Activated CD4-positive, CD25-positive, alpha-beta regulatory T cell (primary cell): ENCODE measurements around the gene GOLGA6D.
"Not testable (repeated sequence)": the region's sequence is repeated elsewhere in the genome, so short reads cannot be mapped to it uniquely, and the experiment has no call there.

ENCODE experiments used
- DNase-seq, 4 experiments: peaks; one replicate each; lab custom pipeline; 2025; lab: John Stamatoyannopoulos, UW

GOLGA6D gene

GRCh38 chr15:75282572-75282971 lies at the start of gene GOLGA6D:
TSS of gene GOLGA6D (plus strand) at chr15:75282835. CDS start at chr15:75282876, 41 bp downstream.
- not testable (repeated sequence) for DNase-seq

DNA sequence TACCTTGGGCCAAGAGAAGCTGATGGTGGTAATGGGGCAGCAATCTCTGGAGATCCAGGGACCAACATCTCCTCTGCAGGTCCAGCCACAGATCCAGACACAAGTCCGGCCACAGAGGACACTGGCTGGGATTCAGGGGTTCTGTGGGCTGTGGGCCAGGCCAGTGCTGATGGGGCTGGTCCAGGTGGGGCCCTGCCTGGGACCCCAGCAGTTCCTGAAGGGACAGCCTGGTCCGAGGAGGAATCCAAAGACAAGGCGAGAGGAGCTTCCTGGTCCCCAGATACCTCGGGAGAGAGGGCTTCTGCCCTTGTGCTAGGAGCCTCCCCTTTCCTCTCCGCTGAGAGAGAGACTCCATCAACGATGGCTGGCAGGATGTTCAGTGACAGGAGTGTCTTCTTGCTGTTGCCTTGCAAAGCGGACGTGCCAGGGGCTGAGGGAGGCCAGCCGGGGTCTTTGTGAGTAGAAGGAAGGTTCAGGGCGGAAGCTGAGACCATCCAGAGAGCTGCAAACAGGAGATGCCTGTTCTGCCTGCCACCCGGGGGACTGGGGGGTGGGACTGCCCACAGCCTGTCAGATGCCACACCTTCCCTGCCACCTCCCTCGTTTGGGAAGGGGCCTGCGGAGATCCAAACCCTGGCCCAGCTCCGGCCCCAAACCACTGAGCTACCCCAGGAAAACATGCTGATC lies 49.0 kb upstream of the GOLGA6D start:
- DNase-seq: no peak

DNA sequence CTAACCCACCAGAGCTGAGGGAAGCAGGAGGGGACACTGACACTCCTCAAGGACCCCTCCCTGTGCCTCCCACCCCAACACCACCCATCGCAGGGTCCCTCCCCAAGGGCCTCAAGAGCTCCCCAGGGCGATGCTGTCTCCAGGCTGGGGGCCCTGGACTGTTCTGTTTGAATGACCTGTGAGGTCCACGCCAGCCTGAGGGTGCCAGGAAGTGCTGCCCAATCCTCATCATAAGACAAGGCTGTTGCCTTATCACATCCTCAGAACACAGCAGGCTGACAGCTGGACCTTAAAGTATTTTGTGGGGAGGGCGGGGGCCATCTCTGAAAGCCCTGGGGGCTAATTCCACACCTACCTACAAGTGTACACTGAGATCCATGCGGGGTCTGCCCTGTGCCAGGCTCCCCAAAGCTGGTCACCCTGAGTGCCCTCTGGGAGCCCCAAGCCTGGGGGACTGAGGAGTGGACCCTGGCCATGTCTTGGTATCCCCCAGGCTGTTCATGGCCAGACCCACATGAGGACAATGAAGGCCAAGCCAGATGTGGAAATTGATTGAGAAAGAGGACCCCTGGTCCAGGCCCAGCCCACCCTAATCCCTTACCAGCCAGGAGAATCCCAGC lies 48.3 kb upstream of the GOLGA6D start:
- DNase-seq: no peak

DNA sequence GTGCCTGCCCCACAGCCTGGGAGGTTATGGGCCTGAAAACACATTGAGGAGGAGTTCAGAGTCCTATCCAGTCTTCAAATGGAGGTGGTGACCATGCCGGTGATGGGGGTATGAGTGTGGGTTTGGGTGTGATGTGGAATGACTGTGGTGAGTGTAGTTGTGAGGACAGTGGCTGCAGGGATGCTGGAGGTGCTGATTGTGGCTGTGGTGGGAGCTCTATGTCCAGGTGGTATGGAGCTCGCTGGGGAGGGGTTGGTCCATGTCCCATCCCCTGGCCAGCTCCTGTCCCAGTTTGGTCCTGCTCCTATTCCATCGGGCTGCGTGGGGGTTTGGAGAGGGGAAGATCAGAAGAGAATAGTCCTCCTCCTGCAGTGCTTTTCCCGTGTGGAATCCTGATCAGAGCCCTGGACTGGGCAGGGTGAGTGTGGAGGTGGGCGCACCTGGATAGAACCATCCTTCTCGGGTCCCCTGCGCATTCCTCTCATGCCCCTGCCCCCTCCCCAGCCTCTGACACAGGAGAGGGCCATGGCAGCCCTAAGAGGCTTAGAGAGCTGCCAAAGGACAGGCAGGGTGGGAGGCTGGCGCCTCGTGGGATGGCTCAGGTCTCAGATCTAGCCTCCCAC lies 47.5 kb upstream of the GOLGA6D start:
- no peak for DNase-seq

DNA sequence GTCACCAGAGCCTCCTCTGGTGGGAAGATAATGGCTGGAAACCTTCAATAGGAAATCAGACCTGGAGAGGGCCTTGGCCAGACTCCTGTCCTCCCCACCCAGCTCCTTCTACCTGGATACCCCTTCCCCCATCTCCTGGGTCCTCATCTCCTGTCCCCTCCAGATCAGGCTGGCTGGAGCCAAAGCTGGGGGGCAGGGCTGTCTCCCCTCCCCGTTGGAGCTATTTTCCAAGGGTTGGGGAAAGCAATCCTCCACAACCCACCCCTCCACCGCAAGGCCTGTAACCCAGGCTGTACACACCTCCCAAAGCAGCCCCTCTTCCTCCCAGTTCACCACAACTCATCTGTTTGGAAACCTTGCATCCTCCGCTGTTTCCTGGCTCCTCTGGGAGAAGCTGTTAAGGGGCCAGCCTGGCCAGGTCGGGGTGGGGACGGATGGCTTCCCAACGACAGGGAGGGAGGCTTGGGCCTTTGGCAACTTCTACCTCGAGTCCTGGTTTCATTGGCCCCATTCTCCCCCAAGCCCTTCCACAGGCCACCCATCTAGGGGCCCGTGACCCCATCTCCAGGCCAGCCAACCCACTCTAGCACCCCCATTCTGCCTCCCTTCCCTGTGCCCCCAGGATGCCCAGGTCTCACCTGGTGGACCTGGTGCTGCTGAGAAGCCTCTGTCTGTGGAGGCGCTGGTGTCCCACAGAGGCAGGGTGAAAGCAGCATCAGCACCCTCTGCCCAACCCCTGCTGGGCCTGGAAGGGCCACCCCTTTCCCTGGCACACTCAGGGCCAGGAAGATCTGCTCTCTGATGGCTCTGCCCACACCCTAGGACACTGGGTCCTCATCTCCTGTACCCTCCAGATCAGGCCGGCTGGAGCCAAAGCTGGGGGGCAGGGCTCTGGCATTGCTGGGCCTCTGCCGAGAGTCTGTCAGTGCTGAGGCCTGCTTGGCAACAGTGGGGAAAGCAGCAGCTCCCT lies 46.6 kb upstream of the GOLGA6D start:
- no peak for DNase-seq

DNA sequence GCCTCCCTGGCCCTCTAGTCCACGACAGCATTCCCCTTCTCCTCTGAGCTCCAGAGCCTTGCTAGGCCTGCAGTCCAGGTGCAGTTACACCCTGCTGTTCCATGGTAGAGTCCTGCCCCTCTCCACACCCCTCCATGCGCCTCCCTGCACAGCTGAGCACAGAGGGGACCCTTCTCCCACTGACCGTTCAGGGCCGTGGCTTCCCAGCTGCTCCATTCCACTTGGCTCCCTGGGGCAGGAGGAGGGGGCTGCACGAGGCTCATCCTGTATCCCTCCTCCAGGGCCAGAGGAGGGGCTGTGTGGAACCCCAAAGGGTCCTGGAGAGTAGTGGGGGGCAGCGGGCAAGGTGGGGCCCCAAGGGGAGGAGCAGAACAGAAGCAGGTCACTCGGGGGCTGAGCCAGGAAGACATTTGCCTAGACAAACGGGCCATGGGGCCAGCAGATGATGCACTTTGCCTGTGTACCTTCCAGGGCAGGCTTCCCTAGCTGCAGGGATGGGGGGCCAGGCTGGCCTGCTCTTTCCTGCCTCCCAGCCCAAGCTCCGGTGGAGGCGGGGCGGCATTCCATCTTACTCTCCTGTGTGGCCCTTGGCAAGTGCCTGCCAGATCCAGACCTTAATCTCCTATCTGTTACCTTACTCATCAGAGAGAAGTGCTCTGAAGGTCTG lies 45.2 kb upstream of the GOLGA6D start:
- no peak for DNase-seq

- no peak for DNase-seq
Observed at GRCh38 chr15:75238150-75238549, 44.5 kb upstream of the GOLGA6D start.

GRCh38 chr15:75245741-75246140 lies 36.9 kb upstream of the GOLGA6D start:
- DNase-seq: not testable (repeated sequence)

DNA sequence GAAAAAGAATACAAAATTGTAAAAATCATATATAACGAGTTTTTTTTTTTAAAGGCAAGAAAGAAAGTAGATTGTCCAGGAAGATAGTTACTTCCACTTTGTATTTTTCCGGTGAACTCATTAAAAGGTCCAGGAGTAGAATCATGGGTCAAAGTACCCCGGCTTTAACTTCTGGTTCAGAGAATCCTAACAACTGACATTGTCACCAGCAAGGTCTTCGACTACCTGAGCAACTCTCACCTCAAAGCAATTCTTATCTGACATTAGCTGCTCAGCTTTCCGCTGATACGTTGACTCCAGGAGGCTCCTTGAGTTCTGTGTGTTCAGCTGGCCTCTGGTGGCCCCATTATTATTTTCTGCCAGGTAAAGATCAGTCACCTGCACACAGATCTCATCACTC lies 33.6 kb upstream of the GOLGA6D start:
- not testable (repeated sequence) for DNase-seq

DNA sequence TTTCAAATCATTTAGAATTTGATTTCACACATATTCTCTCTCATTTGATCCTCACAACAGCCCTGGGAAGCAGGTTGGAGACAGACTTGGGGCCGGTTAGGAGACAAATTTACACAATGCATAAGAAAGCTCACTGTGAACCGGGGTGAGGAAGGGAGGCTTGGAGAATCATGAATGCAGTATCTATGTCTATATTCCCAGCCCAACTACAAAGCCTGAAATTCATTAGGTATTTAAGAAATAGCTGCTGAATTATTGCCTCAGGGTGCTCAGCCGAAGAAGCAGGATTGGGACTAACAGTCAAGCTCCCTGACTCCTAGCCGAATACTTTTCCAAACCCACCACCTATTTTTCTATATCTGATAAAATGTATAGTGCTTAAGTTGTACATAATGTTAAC lies 32.9 kb upstream of the GOLGA6D start:
- no peak for DNase-seq

DNA sequence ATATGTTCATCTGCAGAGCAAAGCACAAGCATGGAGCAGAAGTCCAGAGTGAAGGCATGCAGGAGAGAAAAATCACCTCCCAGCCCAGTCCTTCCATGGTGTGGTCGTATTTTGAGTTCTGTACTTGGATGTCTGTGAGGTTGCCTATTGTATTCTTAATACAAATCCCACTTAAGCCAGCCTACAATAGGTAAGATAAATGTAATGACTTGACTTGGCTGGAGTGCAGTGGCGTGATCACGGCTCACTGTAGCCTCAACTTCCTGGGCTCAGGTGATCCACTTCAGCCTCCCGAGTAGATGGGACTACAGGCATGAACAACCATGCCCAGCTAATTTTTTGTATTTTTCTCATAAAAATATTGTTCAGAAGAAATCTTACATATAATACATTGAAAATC lies 31.3 kb upstream of the GOLGA6D start:
- not testable (repeated sequence) for DNase-seq

GRCh38 chr15:75252285-75252684 lies 30.4 kb upstream of the GOLGA6D start:
- DNase-seq: not testable (repeated sequence)

DNA sequence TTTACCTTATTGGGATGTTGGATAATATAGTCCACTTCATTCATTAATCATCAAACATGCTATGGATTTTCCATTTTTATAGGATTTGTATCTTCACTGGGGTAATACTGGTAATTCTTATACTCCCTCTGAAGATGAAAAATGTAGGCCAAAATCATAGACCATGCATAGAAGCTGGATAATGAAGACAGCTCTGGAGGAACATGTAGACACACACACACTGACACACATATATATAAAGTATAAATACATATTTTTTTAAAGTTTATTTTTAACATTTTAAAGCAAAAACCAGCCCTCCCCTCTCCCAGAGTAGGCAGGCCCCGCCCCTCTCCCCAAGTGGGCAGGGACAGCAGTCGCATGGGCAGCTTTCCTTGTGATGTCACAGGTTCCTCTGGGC lies 24.6 kb upstream of the GOLGA6D start, which contains the start of gene GOLGA6C:
Gene GOLGA6C, plus strand, starts transcription at position 301 of the 400 bp plus-strand sequence. CDS start 265 bp downstream, outside the sequence.
- DNase-seq: not testable (repeated sequence)

DNA sequence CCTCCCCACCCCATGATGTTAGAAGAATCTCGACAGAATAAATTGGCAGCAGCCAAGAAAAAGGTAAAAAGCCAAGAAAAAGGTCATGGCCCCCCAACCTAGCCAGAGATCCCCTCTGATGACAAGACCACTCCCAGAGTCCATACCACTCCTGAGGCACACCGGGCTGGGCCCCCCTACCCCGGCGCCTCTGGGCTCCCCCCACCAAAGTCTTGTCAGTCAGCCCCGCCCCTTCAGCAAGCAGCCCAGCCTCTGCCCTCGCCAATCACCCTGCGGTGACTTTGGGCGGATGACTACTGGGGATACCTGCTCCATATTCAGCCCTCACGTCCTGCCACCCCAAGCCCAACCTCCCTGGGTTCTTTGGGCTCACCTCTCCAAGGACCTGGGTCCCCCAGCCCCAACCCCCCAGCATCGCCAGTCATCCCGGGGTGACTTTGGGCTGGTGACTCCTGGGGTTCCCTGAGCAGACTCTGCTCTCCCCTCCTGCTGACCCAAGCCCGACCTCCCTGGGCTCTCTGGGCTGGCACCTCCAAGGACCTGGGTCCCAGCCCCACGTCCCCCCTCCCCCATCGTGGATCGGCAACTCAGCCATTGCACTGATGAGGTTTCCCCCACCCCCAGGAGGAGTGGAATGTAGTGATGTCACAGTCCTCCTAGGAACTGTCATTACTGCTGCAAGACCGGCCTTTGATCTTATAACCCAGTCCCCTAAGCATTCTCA lies 23.9 kb upstream of the GOLGA6D start:
- not testable (repeated sequence) for DNase-seq

DNA sequence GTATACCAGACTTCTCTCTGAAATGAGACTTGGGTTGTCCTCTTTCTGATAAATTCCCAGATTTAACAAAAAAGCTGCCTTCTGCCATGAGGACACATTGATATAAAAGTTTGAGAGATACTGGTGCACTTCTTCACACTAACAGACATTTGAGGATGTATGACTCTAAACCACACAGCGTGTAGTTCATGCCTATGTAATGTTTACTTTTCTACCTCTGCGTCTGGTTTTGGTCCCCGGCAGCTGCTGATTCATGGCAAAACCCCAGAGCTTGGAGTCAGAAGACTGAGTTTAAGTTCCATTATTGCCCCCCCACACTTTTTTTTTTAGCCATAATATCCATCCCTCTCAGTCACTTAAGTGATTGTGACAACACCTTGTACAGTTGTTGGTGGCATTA lies 22.8 kb upstream of the GOLGA6D start:
- DNase-seq: not testable (repeated sequence)

DNA sequence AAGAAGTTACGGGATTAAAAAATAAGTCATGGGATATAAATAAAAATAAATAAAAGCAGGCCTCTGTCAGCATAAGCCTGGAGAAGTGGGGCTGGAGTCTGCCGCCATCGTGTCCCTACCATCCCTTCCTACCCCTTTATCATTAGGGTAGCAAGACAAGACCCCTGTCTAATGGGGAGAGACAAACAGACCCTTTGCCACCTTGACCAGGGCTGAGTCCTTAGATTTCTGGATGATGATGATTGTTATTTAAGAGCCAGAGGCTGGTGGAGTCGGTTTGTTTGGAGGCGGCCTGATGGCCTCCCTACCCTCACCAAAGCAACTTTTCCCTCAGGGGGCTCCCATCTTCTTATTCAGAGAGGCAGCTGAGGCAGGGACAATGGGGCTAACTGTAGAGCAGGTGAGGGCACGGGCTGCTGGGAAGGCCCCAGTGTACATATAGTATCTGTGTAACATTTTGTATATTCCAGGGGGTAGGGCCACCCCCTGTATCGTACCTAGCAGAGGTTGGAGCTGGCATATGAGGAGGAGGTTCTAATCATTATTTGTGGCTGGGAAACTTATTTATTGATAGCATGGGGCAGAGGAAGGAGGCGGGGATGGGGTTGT lies 8.8 kb upstream of the GOLGA6D start:
- DNase-seq: not testable (repeated sequence)

DNA sequence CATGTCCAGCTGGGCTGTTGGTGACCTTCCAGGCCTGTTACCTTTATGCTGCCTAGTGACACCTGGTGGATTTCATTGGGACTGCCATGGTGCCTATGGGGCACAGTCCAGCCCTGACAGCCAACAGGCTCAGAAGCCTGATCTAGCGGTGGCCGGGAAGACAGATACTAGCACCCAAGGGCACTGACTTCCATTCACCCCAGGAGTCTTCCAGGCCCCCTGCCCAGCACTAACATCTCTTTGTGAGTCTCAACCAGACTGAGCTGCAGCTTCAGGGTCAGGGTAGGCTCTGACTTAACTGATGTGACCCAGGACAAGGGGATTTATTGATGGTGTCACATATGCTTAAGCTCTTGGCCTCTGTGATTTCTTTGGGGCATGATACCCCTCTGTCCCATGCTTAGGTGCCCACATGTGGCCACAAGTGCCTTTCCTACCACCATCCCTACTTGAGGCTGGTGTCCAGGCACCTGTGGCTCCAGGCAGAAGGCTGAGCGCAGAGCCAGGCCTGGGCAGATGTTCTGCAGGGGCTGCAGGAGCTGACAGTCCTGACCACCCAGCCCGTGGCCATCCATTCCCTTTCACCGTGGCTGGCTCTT lies 8.0 kb upstream of the GOLGA6D start:
- DNase-seq: not testable (repeated sequence)

DNA sequence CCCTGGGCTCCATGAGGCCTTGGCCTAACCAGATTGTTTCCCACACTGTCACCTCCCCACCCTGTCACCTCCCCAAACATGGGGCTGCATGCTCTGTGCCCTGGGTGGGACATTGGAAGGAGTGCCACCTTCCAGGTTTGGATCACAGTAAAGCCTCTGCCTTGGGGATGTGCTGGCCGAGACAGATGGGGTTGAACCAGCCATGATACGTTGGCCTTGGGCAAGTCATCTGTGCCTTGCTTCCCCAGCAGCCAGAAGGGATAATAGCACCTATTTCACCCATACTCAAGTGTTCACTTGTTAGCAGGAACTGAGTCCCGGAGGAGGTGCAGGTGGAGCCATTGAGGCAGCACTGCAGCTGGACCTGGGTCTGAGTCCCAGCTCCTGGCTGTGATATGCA lies 7.0 kb upstream of the GOLGA6D start:
- DNase-seq: not testable (repeated sequence)

DNA sequence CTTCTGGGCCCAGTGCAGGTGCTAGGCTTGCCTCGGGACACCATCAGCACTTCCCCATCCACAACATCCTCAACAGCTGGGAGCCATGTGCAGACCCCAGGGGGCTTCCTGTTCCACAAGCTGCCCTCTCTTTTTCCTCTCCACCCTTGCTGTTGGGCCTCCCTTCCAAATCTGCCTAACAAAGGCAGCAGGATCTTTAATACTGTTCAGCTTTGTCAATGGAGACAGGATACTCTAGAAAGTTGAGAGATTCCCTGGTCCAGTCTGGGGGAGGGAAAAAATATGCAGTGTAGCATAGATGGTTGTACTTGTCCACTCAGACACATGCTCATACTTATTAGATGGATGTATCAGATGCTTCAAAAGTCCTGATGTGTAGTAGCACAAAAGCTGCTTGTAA lies 4.1 kb upstream of the GOLGA6D start:
- DNase-seq: not testable (repeated sequence)

GRCh38 chr15:75284152-75284551 lies 1.5 kb downstream of the GOLGA6D start:
- DNase-seq: not testable (repeated sequence)
